Common myeloid progenitor, CD34-positive (primary cell): ENCODE results near the gene CLDN6.

Experiments
- CTCF ChIA-PET: fragments of 350-600 bp; sonication (Branson Sonifier 250); formaldehyde crosslinking; loops from one replicate; lab custom pipeline; 2021; ENCODE audit warnings: antibody characterized with exemption; lab: Charles Lee
- POLR2A ChIA-PET: fragments of 350-600 bp; sonication (Branson Sonifier 250); formaldehyde crosslinking; loops from one replicate; lab custom pipeline; 2021; ENCODE audit warnings: antibody characterized with exemption; lab: Charles Lee
- DNase-seq, 3 donors: peaks; one replicate each; pipeline versions ENCODE4 v3.0.0 to v3.0.0-alpha.2; 2013
- H3K27ac ChIP-seq, 2 experiments: 1 replicate in 1 of 2; 2 replicates in 1 of 2; pipeline ENCODE4 v1.7.0; 2013; ENCODE audit warnings: inconsistent platforms in 2 of 2, low read length in 2 of 2, mild to moderate bottlenecking in 2 of 2, low read depth in 1 of 2, moderate library complexity in 1 of 2; ENCODE audit not compliant: severe bottlenecking in 2 of 2, insufficient read depth in 1 of 2, poor library complexity in 1 of 2
- H3K27me3 ChIP-seq, 5 experiments: replicated peaks in 2 of 5; 1 replicate in 3 of 5; 2 replicates in 2 of 5; pipeline versions ENCODE4 v1.6.1 to v1.7.0; 2013; ENCODE audit warnings: low read length in 4 of 5, mild to moderate bottlenecking in 2 of 5, moderate library complexity in 2 of 5, inconsistent platforms in 1 of 5; ENCODE audit not compliant: insufficient read depth in 5 of 5, control insufficient read depth in 4 of 5
- H3K36me3 ChIP-seq, 4 experiments: 1 replicate in 2 of 4; 2 replicates in 2 of 4; pipeline versions ENCODE4 v1.6.1 to v1.7.0; 2013; ENCODE audit warnings: low read length in 3 of 4, control low read depth in 1 of 4, mild to moderate bottlenecking in 1 of 4; ENCODE audit not compliant: control insufficient read depth in 4 of 4, insufficient read depth in 4 of 4
- H3K4me1 ChIP-seq, 4 experiments: 1 replicate in 3 of 4; 2 replicates in 1 of 4; pipeline versions ENCODE4 v1.6.1 to v1.7.1; 2013; ENCODE audit warnings: low read length in 3 of 4, mild to moderate bottlenecking in 3 of 4, control low read depth in 1 of 4, inconsistent platforms in 1 of 4, moderate library complexity in 1 of 4; ENCODE audit not compliant: control insufficient read depth in 4 of 4, insufficient read depth in 4 of 4; ENCODE audit errors: control extremely low read depth in 1 of 4
- H3K4me3 ChIP-seq, 7 experiments: 1 replicate in 4 of 7; 2 replicates in 3 of 7; pipeline versions ENCODE4 v1.5.1 to v1.7.0; 2013; ENCODE audit warnings: mild to moderate bottlenecking in 7 of 7, low read length in 6 of 7, moderate library complexity in 6 of 7, inconsistent platforms in 2 of 7, low read depth in 2 of 7, control low read depth in 1 of 7; ENCODE audit not compliant: insufficient read depth in 4 of 7, control insufficient read depth in 1 of 7; ENCODE audit errors: extremely low read depth in 1 of 7
- H3K9me3 ChIP-seq, 5 experiments: 1 replicate in 4 of 5; 2 replicates in 1 of 5; pipeline versions ENCODE4 v1.6.1 to v1.7.1; 2013; ENCODE audit warnings: low read length in 4 of 5, mild to moderate bottlenecking in 2 of 5, inconsistent platforms in 1 of 5, low read depth in 1 of 5, moderate library complexity in 1 of 5; ENCODE audit not compliant: control insufficient read depth in 4 of 5, insufficient read depth in 2 of 5; ENCODE audit errors: control extremely low read depth in 1 of 5
- whole genome bisulfite sequencing: methylation state at CpG from one replicate; pipeline ENCODE4 v1.1.5; 2013; ENCODE audit not compliant: insufficient coverage; 5-methylcytosine and 5-hydroxymethylcytosine counted together

Gene CLDN6

DNA sequence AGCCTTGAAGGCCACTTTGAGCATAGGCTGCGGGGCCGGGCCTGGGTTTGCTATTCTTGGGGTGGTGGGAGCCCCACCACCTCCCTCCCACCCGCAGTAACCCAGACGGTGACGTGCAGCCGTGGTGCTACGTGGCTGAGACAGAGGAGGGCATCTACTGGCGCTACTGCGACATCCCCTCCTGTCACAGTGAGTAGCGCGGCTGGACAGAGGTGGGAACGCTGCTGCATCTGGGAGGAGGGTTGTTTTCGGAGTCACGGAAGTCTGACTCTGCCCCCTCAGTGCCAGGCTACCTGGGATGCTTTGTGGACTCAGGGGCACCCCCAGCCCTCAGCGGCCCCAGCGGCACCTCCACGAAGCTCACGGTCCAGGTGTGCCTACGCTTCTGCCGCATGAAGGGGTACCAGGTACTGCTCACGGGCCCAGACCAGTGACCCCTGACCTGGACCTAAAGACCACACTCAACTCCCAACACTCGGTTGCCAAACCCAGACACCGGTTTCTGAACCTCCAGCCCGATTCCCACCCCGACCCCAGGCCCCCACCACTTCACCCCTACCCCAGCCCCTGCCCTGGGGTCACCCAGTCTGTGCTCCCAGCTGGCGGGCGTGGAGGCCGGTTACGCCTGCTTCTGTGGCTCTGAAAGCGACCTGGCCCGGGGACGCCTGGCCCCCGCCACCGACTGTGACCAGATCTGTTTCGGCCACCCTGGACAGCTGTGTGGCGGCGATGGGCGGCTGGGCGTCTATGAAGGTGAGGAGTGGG, 51.8 kb downstream of the CLDN6 start:
- no peak for DNase-seq
- POLR2A ChIA-PET = interaction anchor here (0.5 kb wide), 1 partner anchor 745 kb away, joined by 4 read pairs; no protein-coding TSS in a partner anchor
- Histone ChIP-seq H3K36me3 (peaks cover 0 to 8% (median under 1%) of the 10 kb centered on the region in 4 experiments), H3K4me3 (peak overlapping the region in 3 of 7 experiments; percentile 13 to 43 (median 42)), H3K27me3 (peaks cover 0 to 71% (median 31%) of the 10 kb centered on the region in 5 experiments), H3K4me1 (peaks cover 0 to 76% (median 62%) of the 10 kb centered on the region in 4 experiments), H3K9me3 (no peaks in the 10 kb centered on the region), H3K27ac (no peak overlapping the region)
- CTCF ChIA-PET = interaction anchor here (0.7 to 2.0 kb wide), 8 partner anchors 10 to 55 kb away, joined by 3 to 10 read pairs (median 6); partner anchors contain the start of genes FLYWCH1 and PKMYT1
- 69% methylated on average over 25 of the region's 39 CpGs for WGBS
